ENCODE data around the gene OCA2. TPM values are rescaled to one million over a fixed set of nuclear protein-coding genes. Genes with fewer than 3 reads are reported as not detected.

OCA2 gene
- total RNA-seq, 1 donor from 2014 or later: 1.7 TPM

Other genes with a start within 250 kb of the OCA2 start
- 111 TPM for gene HERC2, start 222.9 kb upstream of the OCA2 start, total RNA-seq (ENCODE audit: unreplicated experiment)

Measured in glutamatergic neuron (in vitro differentiated cells).